Amygdala (tissue), 56 donors: Measurements from ENCODE around the gene ARHGAP15.

Experiments
- DNase-seq, 56 donors: peaks; one replicate each; lab custom pipeline; 2025; lab: John Stamatoyannopoulos, UW

The ARHGAP15 gene

GRCh38 chr2:143730953-143731260 is 601.7 kb downstream of the ARHGAP15 start:
- no peak for DNase-seq

GRCh38 chr2:143732076-143732475 is 602.9 kb downstream of the ARHGAP15 start:
- DNase-seq: no peak

DNA sequence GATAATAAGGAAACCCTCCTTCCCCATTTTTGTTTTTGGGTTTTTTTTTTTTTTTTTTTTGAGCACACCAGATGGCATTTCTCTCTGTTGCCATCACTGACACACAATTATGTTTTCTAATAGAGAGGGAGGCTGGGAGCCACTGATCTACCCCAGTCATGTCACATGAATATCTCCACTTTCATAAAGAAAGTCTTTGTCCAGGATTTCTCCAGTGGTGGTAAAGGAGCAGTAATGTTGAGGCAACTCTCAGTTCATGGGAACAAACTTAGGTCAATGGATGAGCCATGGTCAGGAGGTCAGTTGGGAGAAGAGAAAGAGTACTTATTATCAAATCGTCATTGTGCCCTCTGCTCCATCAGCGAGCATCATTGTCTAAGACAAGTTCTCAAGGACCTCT is 603.7 kb downstream of the ARHGAP15 start:
- peak in 1 of 56 donors; percentile 33 for DNase-seq

DNA sequence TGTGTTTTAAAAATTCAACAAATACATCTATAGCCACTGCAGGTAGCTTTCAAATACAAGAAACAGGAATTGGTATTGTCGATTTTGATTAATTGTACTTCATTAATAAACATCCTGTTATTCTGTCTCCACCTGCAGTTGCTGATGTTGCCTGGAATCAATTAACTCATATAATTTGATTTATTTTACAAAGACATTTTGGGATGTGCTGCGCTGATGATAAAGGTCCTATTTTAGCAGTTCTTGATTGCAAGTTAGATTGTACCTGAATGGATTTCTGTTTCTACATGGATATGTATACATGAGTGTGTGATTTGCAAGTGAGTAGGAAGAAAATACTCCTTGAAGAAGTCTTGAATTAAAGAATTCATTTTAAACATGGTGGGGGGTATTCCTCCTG is 605.3 kb downstream of the ARHGAP15 start:
- DNase-seq: no peak

DNA sequence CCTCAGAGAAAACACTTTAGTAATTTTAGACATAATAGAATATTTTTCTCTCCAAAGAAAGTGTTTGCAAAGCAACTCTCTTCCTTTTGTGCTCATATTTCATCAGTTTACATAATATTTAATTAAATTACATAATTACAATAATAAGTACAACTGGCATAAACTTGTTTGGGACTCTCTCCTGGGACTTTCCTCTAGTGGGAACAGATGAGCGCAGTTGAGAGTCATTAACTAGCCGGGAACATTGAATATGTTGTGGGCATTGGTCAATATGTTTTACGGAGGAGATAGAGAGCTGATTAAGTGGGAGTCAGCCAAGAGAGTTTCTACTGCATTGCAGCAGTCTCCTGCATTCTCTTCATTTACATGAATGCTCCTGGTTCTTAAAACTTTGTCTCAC is 607.7 kb downstream of the ARHGAP15 start:
- no peak for DNase-seq

DNA sequence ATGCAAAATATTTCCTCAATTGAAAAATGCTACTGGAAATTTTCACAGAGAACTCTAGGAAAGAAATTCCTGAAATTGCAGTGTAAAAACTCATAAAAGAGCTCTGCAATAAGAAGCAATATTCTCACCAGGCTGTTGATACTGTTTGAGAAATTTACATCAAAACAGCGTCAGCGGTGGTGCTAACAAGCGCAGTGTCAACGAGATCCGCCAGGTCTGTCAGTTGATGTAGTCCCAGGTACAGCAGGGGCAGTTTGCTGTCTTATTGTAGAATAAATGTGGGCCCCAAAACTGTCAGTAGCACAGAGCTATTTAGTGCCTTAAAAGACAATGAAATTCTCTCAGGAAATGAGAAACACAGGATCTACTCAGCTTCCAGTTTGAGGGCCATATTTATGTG is 611.2 kb downstream of the ARHGAP15 start:
- no peak for DNase-seq

GRCh38 chr2:143741205-143741604 is 612.0 kb downstream of the ARHGAP15 start:
- no peak for DNase-seq

- no peak for DNase-seq
Observed at GRCh38 chr2:143742581-143742980, 613.4 kb downstream of the ARHGAP15 start.

DNA sequence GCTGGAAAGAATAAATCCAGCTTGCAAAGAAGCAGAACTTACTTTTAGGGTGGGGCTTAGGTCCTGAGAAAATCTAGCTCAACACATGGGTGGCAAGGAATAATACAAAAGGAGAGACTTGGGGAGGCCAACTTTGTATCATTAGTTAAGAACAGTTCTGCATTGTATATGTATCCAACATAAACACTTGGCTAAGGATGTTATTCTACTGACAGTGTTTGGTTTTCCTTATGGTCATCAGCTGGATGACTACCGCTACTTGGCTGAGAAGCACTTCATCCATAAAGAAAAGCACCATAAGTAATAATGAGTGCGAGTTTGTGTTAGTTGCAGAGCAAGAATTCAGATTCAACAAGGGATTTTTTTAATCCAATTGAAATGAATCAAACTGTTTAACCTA is 614.9 kb downstream of the ARHGAP15 start:
- DNase-seq: no peak

DNA sequence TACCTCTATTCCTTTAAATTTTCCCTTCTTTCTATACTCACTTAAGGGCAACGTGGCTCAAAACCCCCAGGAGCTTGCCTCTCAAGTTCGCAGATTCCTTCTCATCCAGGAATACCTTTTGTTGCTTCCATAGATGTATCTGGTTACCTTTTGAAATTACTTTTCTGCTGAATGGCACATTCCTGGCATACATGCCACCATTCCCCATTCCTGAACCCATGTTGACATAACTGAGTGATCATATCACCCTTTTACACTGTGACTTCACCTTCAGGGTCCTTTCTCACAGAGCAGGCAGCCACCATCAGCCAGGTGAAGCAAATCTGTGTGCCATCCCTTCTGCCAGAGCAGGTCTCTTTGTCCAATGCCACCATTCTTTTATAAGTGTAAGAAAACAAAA is 615.8 kb downstream of the ARHGAP15 start:
- DNase-seq: no peak

- no peak for DNase-seq
Observed at GRCh38 chr2:143754742-143755141, 625.5 kb downstream of the ARHGAP15 start.

- no peak for DNase-seq
Observed at GRCh38 chr2:143758629-143759330, 629.6 kb downstream of the ARHGAP15 start.

DNA sequence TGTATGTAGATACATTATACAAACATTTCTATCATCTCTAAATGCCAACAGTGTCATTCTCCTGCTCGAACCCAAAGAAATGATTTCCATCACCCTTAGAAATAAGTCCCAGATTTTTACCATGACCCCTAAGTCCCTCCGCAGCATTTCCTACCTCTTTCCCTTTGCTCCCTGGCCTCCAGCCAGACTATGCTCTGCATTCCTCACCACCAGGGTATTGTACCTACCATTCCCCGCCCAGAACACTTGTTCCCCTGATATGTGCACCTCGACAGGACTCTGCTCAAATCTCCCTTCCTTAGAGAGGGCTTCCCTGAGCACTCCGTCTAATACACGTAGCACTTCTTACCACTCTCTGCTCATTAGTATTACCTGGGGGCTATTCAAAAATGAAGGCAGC is 630.2 kb downstream of the ARHGAP15 start:
- no peak for DNase-seq

DNA sequence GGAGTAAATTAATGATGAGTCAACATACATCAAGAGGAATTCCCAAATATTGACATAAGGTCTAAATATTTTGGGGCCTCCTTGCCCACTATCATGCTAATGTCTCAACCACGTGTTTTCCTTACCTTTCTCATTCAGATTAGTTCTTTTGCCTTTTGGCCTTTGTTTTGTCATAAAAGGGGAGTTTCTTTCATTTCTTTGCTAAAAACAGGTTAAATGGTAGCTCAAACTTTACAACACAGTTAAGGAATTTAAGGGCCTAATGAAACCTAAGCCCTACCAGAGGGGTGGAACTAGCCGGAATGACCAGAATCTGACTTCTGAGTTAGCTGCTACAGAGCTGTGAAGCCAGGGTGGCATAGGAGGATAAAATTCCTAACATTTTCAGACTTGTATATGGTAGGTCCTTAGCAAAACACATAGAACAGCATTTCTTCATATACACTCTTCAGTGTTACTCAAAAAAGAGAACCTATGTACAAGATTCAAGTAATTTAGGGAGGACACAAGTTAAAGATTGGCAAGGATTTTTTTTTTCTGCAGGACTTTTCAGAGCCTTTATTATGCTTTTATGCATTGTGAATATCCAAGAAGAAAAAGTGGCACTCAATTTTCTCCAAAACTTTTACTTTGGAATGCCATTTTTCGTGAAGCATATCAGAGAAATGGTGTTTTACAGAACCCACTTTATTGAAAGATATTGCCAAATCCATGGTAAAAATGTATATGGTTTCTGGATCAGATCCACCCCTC is 633.1 kb downstream of the ARHGAP15 start:
- DNase-seq: no peak

- no peak for DNase-seq
Observed at GRCh38 chr2:143764261-143764660, 635.0 kb downstream of the ARHGAP15 start.

DNA sequence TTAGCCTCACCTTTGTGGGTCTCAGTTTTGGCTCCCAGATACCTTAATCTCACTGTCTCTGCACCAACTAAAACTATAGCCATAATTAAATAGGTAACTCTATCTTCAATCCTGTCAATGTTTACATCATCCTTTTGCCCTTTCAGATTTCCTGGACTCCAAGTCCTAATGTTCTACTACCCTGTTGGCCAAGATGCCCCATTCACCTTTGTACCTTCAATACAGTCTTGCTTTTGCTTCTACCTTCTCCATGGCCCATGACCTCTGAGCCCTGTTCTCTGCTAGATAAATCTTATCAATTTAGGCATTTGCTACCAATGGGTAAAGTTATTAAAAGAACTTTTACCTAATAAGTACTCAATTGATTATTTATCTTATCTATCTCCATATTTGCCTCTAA is 635.5 kb downstream of the ARHGAP15 start:
- DNase-seq: no peak

GRCh38 chr2:143768991-143769390 is 639.8 kb downstream of the ARHGAP15 start:
- no peak for DNase-seq

DNA sequence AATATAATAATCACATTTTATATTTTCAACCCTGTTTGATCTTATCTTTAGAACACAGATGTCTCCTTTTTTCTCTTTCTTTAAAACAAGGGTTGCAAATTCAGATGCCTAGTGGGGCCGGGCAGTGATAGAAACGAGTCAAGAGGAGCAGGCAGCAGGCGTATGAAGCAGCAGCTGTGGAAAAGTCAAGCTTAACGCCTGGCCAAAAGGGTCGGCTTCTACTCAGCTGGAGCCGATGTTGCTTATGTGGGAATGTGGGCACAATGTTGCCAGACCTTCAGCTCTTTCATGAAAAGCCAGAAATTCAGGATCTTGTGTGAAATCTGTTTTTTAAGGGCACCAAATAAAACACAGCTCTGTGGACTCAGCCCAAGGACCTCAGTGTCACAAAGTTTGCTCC is 642.7 kb downstream of the ARHGAP15 start:
- no peak for DNase-seq

GRCh38 chr2:143776526-143777297 is 647.5 kb downstream of the ARHGAP15 start:
- DNase-seq: no peak

- peak in 1 of 56 donors; percentile 8 for DNase-seq
Observed at GRCh38 chr2:143779021-143779420, 649.8 kb downstream of the ARHGAP15 start.

GRCh38 chr2:143786026-143786765 is 657.0 kb downstream of the ARHGAP15 start:
- no peak for DNase-seq
